Heart left ventricle (tissue), 13 donors: Measurements from ENCODE around the gene PRKG1.
"Not testable (repeated sequence)": the region's sequence is repeated elsewhere in the genome, so short reads cannot be mapped to it uniquely, and the experiment has no call there.

Source experiments
- CTCF ChIP-seq, 12 donors: fragments of 200-600 bp; sonication (generic) in 4 of 12; IDR thresholded peaks; one replicate each; pipeline versions ENCODE4 v1.5.0 to v1.8.0; 2018 to 2022; ENCODE audit warnings: antibody characterized with exemption in 12 of 12, mild to moderate bottlenecking in 5 of 12
- POLR2A ChIP-seq, 2 donors: fragments of 450-650 bp; IDR thresholded peaks; one replicate each; pipeline ENCODE4 v1.6.1; 2017; ENCODE audit warnings: antibody characterized with exemption in 2 of 2, mild to moderate bottlenecking in 2 of 2, moderate library complexity in 2 of 2
- donor health status: ischemic (EF 13 %, LVEDD 7.1; RV severe dilation, severe dysfunction).
- donor health status: DM: no; HTN: yes; CAD: no.
- donor health status: DM: no; HTN: no; CAD: no.
- donor health status: ischemic (EF 25% LVEDD 6.9; RV normal size, moderate dysfunction).
- donor health status: ischemic (EF 25% LVEDD 5.7; RV mildly dilated, moderate dysfunction).
- donor health status: ischemic (EF 35%, LVEDD 5.7; RV mildly dilated, moderate dysfunction).
- donor health status: nonischemic (EF 11% LVEDD 7.7; RV severe dilation, severe dysfunction).
- donor health status: DM: yes; HTN: yes; CAD: no.
- donor health status: PGD.
- donor health status: ischemic (EF 29% LVEDD 5.4; RV normal size, mild dysfunction).
- donor health status: nonischemic (EF 23%, LVEDD 6.1; RV moderate dilation, normal function).

GRCh38 chr10:51212937-51213336 lies 138.7 kb downstream of the PRKG1 start:
- TF ChIP-seq CTCF, POLR2A (IDR thresholded peaks at IDR 0.05): not testable (repeated sequence)
